GM19438 (cell line): ENCODE results near the gene AP5Z1.

Experiments used
- ATAC-seq: cut with Tn5 transposase; IDR thresholded peaks from one replicate; pipeline ENCODE4 v1.9.1; 2021; ENCODE audit warnings: low read depth; ENCODE audit not compliant: unreplicated experiment

The AP5Z1 gene

GRCh38 chr7:4764402-4765007 is 10.9 kb upstream of the AP5Z1 start:
- no peak for ATAC-seq

- no peak for ATAC-seq
Measured at GRCh38 chr7:4765776-4766490, 9.5 kb upstream of the AP5Z1 start.

GRCh38 chr7:4766666-4767519 is 8.5 kb upstream of the AP5Z1 start:
- no peak for ATAC-seq

- no peak for ATAC-seq
Measured at GRCh38 chr7:4768597-4769569, 6.5 kb upstream of the AP5Z1 start.

- no peak for ATAC-seq
Measured at GRCh38 chr7:4769761-4770160, 5.7 kb upstream of the AP5Z1 start.

- ATAC-seq: no peak
Measured at GRCh38 chr7:4770886-4771285, 4.5 kb upstream of the AP5Z1 start.

- no peak for ATAC-seq
Measured at GRCh38 chr7:4771737-4772136, 3.7 kb upstream of the AP5Z1 start.

GRCh38 chr7:4772306-4772705 is 3.1 kb upstream of the AP5Z1 start:
- ATAC-seq: no peak

GRCh38 chr7:4774007-4774406 is 1.4 kb upstream of the AP5Z1 start:
- no peak for ATAC-seq

- ATAC-seq: peak; percentile 26
Measured at GRCh38 chr7:4774658-4775249, 669 bp upstream of the AP5Z1 start.

- ATAC-seq: peak; percentile 18
Measured at GRCh38 chr7:4775848-4776623, 613 bp downstream of the AP5Z1 start.

GRCh38 chr7:4779118-4779517 is 3.7 kb downstream of the AP5Z1 start:
- ATAC-seq: no peak

GRCh38 chr7:4781366-4782069 is 6.1 kb downstream of the AP5Z1 start:
- ATAC-seq: no peak

GRCh38 chr7:4782333-4783291 is 7.2 kb downstream of the AP5Z1 start:
- ATAC-seq: no peak

GRCh38 chr7:4783292-4783652 is 7.8 kb downstream of the AP5Z1 start:
- no peak for ATAC-seq

GRCh38 chr7:4783762-4784351 is 8.4 kb downstream of the AP5Z1 start:
- ATAC-seq: no peak

- no peak for ATAC-seq
Measured at GRCh38 chr7:4784799-4785198, 9.4 kb downstream of the AP5Z1 start.
